Measurements from ENCODE around the gene PCDHAC1.

PCDHAC1 gene

DNA sequence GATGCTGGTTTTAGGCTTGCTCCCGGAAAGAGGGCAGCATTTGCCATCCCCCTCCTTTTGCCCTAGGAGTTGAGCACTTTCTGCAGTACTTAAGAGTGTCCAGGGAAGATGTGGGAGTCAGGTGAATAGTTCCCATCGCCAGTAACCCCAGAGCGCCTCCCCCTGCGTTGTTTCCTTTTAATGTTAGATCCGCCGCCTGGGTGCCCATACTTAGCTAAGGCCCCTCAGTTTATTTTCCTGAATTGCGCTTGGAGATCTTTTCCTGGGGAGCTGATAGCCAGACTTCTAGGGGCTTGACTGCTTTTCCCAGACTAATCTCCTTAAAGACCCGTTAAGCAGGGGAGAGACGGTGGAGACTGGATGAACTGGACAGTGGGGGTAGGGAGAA lies 39.8 kb downstream of the PCDHAC1 start:
- DNase-seq (ENCODE audit: low read depth), result no peak
- H3K4me3 ChIP-seq (ENCODE audit: low read depth, low read length), result peak overlapping the region; percentile 53

DNA sequence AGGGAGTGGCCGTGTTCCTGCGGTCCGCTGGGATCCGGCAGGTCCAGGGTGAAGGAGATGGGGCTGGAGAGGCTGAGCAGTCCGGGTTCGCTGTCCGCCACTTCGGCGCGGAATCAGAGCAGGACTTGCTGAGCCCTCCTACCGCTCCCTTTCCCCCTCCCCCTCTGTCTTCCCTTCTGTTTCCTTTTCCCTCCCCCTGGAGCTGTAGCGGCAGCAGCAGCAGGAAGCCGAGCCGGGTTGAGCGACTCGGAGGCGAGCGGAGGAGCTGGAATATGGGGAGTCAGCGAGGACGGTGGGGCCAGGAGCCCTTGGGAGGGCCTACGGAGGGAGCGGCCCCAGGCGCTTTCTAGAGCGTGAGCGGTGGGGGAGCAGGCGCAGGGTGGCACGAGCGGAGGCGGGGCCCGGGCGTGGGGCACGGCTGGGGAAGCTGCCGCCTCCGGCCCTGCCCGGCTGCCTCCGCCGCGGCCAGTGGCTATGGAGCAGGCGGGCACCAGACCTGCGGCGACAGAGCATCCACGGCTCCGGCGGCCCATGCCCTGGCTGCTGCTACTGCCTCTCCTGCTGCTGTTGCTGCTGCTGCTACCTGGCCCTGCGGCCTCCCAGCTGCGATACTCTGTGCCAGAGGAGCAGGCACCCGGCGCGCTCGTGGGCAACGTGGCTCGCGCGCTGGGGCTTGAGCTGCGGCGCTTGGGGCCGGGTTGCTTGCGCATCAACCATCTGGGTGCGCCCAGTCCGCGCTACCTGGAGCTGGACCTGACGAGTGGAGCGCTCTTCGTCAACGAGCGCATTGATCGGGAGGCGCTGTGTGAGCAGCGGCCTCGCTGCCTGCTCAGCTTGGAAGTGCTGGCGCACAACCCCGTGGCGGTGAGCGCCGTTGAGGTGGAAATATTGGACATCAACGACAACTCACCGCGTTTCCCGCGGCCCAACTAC lies 40.5 kb downstream of the PCDHAC1 start, which contains the start of gene PCDHAC2:
Gene PCDHAC2 (plus strand): TSS at position 184 of the 933 bp plus-strand sequence. CDS start 291 bp downstream, at position 475.
- no peak for DNase-seq (ENCODE audit: low read depth)
- H3K4me3 ChIP-seq (ENCODE audit: low read depth, low read length), result peak within 1 kb of the TSS; percentile 53

DNA sequence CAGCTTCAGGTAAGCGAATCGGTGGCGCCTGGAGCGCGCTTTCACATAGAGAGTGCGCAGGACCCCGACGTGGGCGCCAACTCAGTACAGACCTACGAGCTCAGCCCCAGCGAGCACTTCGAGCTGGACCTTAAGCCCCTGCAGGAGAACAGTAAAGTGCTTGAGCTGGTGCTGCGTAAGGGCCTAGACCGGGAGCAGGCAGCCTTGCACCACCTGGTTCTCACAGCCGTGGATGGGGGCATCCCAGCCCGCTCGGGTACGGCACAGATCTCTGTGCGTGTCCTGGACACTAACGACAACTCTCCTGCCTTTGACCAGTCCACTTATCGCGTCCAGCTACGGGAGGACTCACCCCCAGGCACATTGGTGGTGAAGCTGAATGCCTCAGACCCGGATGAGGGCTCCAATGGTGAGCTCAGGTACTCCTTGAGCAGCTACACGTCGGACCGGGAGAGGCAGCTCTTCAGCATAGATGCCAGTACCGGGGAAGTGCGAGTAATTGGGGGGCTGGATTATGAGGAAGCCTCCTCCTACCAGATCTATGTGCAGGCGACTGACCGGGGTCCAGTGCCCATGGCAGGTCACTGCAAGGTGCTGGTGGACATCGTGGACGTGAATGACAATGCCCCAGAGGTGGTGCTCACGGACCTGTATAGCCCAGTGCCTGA lies 41.3 kb downstream of the PCDHAC1 start:
- H3K4me3 ChIP-seq (ENCODE audit: low read depth, low read length), result no peak overlapping the region
- DNase-seq (ENCODE audit: low read depth), result no peak

DNA sequence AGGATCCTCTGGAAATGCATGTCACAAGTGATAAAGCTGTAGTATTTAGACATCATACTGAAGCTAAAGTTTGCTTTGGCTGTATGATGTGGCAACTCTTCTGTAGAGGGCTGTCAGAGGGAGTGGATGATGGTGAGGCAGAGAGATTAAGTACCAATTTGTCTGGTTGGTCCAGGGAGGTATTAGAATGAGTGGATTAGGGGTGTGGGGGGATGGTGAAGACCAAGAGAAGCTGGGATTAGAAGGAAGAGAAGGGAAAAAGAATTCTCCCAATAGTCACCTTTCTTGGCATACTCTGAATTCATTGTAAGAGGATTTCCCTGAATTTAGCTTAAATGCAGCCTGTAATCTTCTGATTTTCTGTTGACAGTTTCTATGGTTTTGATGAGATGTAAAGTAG lies 43.8 kb downstream of the PCDHAC1 start:
- no peak for DNase-seq (ENCODE audit: low read depth)
- no peak overlapping the region for H3K4me3 ChIP-seq (ENCODE audit: low read depth, low read length)

DNA sequence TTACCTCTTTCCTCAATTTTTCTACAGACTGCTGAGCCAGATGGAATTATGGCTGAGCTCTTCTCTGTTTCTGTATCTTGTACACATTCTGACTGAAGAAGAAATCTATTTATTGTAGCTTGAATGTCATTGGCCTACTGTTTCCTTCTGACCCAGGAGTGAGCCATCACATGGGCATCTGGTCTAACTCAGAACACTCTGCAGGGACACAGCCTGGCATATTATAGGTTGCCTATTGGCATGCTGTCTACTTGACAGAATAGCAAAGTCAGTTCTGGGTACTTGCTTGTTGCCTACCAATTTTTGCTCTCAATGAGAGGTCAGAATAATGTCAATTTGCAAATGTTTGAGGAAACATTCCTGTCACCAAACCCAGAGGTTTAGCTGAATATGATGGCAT lies 47.5 kb downstream of the PCDHAC1 start:
- no peak overlapping the region for H3K4me3 ChIP-seq (ENCODE audit: low read depth, low read length)
- DNase-seq (ENCODE audit: low read depth), result no peak

DNA sequence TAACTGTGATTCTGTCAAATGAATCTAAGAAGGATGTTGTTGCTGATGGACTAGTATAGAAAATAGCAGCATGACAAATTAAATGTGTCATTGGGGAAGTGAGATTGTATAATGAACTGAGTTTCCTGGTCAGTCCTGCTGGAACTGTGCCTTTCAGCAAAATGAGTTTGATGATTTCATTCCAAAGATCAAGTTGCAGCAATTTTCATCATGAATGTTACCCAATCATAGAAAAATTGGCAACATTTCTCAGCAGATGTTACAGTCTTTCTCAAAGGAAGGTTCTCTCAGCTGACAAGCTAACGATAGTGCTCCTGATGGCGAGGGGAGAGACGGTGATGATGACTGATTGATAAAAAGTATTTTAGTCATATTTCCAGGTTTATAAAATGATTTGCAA lies 50.9 kb downstream of the PCDHAC1 start:
- no peak overlapping the region for H3K4me3 ChIP-seq (ENCODE audit: low read depth, low read length)
- DNase-seq (ENCODE audit: low read depth), result no peak

DNA sequence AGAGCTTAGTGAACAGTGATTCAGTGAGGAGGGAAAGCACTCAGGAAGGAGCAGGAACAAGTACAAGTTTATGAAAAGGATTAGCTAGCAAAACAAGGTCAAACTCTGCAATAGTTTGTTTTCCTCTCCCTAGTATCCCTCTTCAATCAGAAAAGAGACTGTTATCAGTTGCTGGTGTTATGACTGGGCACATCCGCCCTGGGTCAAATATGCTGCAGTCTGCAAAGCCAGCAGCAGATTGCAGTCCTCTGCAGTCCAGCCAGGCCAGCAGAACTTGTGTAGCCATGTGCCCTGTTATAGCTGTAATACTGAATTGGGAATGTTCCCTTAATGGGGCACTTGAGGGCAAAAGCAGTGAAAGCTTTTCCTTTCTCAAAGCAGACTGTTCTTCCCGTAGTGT lies 52.2 kb downstream of the PCDHAC1 start:
- DNase-seq (ENCODE audit: low read depth), result no peak
- H3K4me3 ChIP-seq (ENCODE audit: low read depth, low read length), result no peak overlapping the region

DNA sequence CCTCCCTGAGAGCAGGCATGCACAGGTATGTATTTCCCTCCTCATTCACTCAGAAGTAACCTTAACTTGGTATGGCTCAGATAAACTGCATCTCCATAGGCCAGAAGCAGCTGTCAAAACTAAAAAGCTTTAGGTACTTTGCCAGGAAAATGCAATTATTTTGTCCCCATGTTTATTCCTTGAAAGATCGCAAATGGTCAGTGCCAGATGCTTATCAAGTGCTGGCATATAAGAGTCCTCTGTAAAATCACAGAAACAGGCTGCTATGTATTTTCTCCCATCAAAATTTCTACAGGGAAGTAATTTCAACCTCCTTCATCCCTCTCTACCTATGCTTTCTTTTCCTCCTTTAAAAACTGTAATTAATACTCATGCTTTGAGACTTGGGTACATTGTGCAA lies 52.9 kb downstream of the PCDHAC1 start:
- no peak overlapping the region for H3K4me3 ChIP-seq (ENCODE audit: low read depth, low read length)
- DNase-seq (ENCODE audit: low read depth), result no peak

Data from skeletal muscle cell (primary cell).